ENCODE results near the gene ID2. TPM values are rescaled to one million over a fixed set of nuclear protein-coding genes. Genes with fewer than 3 reads are reported as not detected.

ID2 gene
- total and polyA plus RNA-seq, 2 of the 13 experiments (the other 11 are each of a cell fraction or from before 2014, with no cell fraction given) = 214 to 719 TPM

DNA sequence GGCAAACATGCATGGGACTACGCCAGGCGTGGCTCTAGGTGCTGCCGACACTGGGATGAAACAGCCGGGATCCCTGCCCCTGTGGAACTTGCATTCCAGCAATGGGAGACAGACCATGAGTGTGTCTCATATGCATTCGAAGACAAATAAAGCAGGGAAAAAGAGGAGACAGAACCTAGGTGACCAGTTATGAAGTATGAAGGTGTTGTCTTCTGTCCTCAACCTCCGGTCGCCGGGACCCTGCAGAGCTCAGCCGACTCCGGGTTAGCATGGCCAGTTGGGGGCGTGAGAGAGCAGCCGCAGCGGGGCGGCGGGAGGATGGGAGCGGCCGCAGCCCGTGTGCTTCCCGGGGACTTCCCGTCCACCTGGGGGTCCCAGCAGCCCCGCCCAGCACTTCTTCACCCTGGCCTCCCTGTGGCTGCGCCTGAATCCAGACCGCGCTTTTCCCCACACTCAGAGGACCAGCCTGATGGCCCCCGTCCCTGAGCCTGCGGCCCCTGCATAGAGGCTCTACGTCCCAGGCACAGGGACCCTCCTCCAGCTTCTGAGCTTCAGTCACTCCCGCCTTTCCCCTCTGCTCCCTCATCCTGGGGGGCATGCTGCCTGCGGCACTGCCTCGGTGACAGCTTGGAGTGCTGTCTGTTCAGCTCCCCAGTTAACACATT, 11.4 kb downstream of the ID2 start (continued):
- TF ChIP-seq, protein P1, sequence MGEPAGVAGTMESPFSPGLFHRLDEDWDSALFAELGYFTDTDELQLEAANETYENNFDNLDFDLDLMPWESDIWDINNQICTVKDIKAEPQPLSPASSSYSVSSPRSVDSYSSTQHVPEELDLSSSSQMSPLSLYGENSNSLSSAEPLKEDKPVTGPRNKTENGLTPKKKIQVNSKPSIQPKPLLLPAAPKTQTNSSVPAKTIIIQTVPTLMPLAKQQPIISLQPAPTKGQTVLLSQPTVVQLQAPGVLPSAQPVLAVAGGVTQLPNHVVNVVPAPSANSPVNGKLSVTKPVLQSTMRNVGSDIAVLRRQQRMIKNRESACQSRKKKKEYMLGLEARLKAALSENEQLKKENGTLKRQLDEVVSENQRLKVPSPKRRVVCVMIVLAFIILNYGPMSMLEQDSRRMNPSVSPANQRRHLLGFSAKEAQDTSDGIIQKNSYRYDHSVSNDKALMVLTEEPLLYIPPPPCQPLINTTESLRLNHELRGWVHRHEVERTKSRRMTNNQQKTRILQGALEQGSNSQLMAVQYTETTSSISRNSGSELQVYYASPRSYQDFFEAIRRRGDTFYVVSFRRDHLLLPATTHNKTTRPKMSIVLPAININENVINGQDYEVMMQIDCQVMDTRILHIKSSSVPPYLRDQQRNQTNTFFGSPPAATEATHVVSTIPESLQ (CRISPR knock-in tag; conservative IDR thresholded peaks at IDR 0.05) = no peak
- TF ChIP-seq ZFY (CRISPR knock-in tag; IDR thresholded peaks at IDR 0.05) (no peak), ISX (CRISPR knock-in tag; conservative IDR thresholded peaks at IDR 0.05) (no peak), ZBTB7A (CRISPR knock-in tag; IDR thresholded peaks at IDR 0.05) (peak; percentile 65; the same call in 1 of the 2 replicates), RBAK (CRISPR knock-in tag; IDR thresholded peaks at IDR 0.05) (no peak), NCOR1 (IDR thresholded peaks at IDR 0.05; ENCODE audit: borderline replicate concordance, low read length) (no peak), HDAC2 (CRISPR knock-in tag; IDR thresholded peaks at IDR 0.05) (0 out of 2 replicates have a peak, but pooled peaks have one; percentile 20), ZNF101 (CRISPR knock-in tag; IDR thresholded peaks at IDR 0.05; ENCODE audit: borderline replicate concordance, low read depth) (no peak), DNMT1 (CRISPR knock-in tag; IDR thresholded peaks at IDR 0.05) (0 out of 2 replicates have a peak, but pooled peaks have one; percentile 79), FOXO1 (CRISPR knock-in tag; IDR thresholded peaks at IDR 0.05) (no peak), KDM3A (CRISPR knock-in tag; IDR thresholded peaks at IDR 0.05; ENCODE audit: low read depth) (peak; percentile 39; the same call in 1 of the 2 replicates), ZNF253 (CRISPR knock-in tag; IDR thresholded peaks at IDR 0.05; ENCODE audit: borderline replicate concordance) (no peak), ZNF12 (CRISPR knock-in tag; IDR thresholded peaks at IDR 0.05) (no peak), ARHGAP35 (CRISPR knock-in tag; IDR thresholded peaks at IDR 0.05; ENCODE audit: borderline replicate concordance) (peak; percentile 53), ZBTB7B (CRISPR knock-in tag; IDR thresholded peaks at IDR 0.05) (peak; percentile 67), ZNF550 (CRISPR knock-in tag; IDR thresholded peaks at IDR 0.05; ENCODE audit: borderline replicate concordance) (no peak), KDM5A (IDR thresholded peaks at IDR 0.05; ENCODE audit: borderline replicate concordance, low read length) (no peak), NFKB2 (CRISPR knock-in tag; IDR thresholded peaks at IDR 0.05; ENCODE audit: borderline replicate concordance) (no peak), FOXA1 (IDR thresholded peaks at IDR 0.05) (no peak), FOXA1 (CRISPR knock-in tag; IDR thresholded peaks at IDR 0.05) (no peak)
- TF ChIP-seq, protein P2, sequence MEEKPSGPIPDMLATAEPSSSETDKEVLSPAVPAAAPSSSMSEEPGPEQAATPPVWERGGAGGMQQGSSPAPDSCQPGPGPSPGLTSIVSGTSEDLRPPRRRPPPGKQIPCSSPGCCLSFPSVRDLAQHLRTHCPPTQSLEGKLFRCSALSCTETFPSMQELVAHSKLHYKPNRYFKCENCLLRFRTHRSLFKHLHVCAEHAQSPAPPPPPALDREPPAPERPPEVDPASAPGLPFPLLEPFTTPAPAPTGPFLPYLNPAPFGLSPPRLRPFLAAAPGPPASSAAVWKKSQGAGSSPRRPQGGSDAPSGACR (CRISPR knock-in tag; IDR thresholded peaks at IDR 0.05) = peak; percentile 61; the same call in 1 of the 2 replicates
- TF ChIP-seq, protein P3, sequence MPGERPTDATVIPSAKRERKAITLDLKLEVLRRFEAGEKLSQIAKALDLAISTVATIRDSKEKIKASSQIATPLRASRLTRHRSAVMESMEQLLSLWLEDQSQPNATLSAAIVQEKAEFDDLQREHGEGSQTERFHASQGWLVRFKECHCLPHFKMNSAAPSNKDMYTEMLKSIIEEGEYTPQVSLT (CRISPR knock-in tag; IDR thresholded peaks at IDR 0.05; ENCODE audit: borderline replicate concordance, low read depth) = no peak
- TF ChIP-seq, protein P4, sequence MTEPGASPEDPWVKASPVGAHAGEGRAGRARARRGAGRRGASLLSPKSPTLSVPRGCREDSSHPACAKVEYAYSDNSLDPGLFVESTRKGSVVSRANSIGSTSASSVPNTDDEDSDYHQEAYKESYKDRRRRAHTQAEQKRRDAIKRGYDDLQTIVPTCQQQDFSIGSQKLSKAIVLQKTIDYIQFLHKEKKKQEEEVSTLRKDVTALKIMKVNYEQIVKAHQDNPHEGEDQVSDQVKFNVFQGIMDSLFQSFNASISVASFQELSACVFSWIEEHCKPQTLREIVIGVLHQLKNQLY (CRISPR knock-in tag; IDR thresholded peaks at IDR 0.05) = no peak
- TF ChIP-seq, protein P5, sequence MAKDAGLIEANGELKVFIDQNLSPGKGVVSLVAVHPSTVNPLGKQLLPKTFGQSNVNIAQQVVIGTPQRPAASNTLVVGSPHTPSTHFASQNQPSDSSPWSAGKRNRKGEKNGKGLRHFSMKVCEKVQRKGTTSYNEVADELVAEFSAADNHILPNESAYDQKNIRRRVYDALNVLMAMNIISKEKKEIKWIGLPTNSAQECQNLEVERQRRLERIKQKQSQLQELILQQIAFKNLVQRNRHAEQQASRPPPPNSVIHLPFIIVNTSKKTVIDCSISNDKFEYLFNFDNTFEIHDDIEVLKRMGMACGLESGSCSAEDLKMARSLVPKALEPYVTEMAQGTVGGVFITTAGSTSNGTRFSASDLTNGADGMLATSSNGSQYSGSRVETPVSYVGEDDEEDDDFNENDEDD (CRISPR knock-in tag; IDR thresholded peaks at IDR 0.05; ENCODE audit: borderline replicate concordance) = peak; percentile 64; the same call in 1 of the 2 replicates
- TF ChIP-seq, protein P6, sequence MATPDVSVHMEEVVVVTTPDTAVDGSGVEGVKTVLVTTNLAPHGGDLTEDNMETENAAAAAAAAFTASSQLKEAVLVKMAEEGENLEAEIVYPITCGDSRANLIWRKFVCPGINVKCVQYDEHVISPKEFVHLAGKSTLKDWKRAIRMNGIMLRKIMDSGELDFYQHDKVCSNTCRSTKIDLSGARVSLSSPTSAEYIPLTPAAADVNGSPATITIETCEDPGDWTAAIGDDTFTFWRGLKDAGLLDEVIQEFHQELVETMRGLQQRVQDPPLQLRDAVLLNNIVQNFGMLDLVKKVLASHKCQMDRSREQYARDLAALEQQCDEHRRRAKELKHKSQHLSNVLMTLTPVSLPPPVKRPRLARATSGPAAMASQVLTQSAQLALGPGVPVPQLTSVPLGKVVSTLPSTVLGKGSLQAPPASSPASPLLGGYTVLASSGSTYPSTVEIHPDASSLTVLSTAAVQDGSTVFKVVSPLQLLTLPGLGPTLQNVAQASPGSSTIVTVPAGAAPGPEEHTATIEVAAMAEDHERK (CRISPR knock-in tag; IDR thresholded peaks at IDR 0.05; ENCODE audit: low read depth) = no peak

All from HepG2 (cell line).